Spinal cord (tissue), 10 donors: ENCODE measurements around the gene KRIT1. TPM values are rescaled to one million over a fixed set of nuclear protein-coding genes. Genes with fewer than 3 reads are reported as not detected.
"Not testable (repeated sequence)": the region's sequence is repeated elsewhere in the genome, so short reads cannot be mapped to it uniquely, and the experiment has no call there.

Experiments
- DNase-seq, 6 donors: peaks; one replicate each; pipeline versions ENCODE4 v3.0.0 to v3.0.0-alpha.2; 2013 to 2015; ENCODE audit warnings: low spot score in 6 of 6, low read depth in 4 of 6
- H3K27ac ChIP-seq: one replicate; pipeline ENCODE4 v1.5.1; 2013; ENCODE audit warnings: low read depth, low read length, control low read depth
- H3K27me3 ChIP-seq: one replicate; pipeline ENCODE4 v1.6.1; 2013; ENCODE audit warnings: low read length; ENCODE audit not compliant: control insufficient read depth, insufficient read depth
- H3K36me3 ChIP-seq: one replicate; pipeline ENCODE4 v1.6.1; 2013; ENCODE audit warnings: low read length; ENCODE audit not compliant: control insufficient read depth, insufficient read depth
- H3K4me1 ChIP-seq: one replicate; pipeline ENCODE4 v1.6.1; 2013; ENCODE audit warnings: low read length; ENCODE audit not compliant: control insufficient read depth, insufficient read depth
- H3K4me3 ChIP-seq: one replicate; pipeline ENCODE4 v1.5.1; 2013; ENCODE audit warnings: low read depth, low read length, control low read depth
- H3K9me3 ChIP-seq: one replicate; pipeline ENCODE4 v1.6.1; 2013; ENCODE audit warnings: low read length; ENCODE audit not compliant: control insufficient read depth, insufficient read depth
- WGBS: methylation state at CpG from one replicate; pipeline ENCODE4 v1.1.5; 2013; ENCODE audit warnings: missing lambda C conversion rate; ENCODE audit not compliant: insufficient coverage; 5-methylcytosine and 5-hydroxymethylcytosine counted together
- polyA plus RNA-seq, 2 donors: library from polyadenylated mRNA; unstranded; fragments of 120-200 nt; gene quantifications; one replicate each; pipeline ENCODE4 v1.2.1, GENCODE V29; 2013; ENCODE audit not compliant: insufficient read length in 2 of 2
- small RNA-seq: library from RNA; depleted of rRNA; stranded (forward); fragments of <200 nt; gene quantifications from one replicate; pipeline ENCODE3, GENCODE V24; 2014; ENCODE audit warnings: low replicate concordance
- total RNA-seq, 2 donors: library from RNA; depleted of rRNA in 1 of 2; stranded (reverse); fragments of 120-200 nt in 1 of 2; fragments of >200 nt in 1 of 2; gene quantifications; one replicate each; pipeline versions ENCODE4 v1.2.3 to v1.2.4, GENCODE V29; 2013 to 2014
- donor health status: healthy.

The KRIT1 gene
- total and polyA plus RNA-seq, 4 donors = 26.1 to 72.5 (median 42.3) TPM

- not testable (repeated sequence) for H3K36me3 ChIP-seq, H3K4me1 ChIP-seq, H3K9me3 ChIP-seq, H3K27me3 ChIP-seq, H3K4me3 ChIP-seq, H3K27ac ChIP-seq, DNase-seq
- WGBS = no CpG with 5 or more reads among the region's 2 CpGs
Measured at GRCh38 chr7:92169529-92169928, 76.2 kb downstream of the KRIT1 start.

DNA sequence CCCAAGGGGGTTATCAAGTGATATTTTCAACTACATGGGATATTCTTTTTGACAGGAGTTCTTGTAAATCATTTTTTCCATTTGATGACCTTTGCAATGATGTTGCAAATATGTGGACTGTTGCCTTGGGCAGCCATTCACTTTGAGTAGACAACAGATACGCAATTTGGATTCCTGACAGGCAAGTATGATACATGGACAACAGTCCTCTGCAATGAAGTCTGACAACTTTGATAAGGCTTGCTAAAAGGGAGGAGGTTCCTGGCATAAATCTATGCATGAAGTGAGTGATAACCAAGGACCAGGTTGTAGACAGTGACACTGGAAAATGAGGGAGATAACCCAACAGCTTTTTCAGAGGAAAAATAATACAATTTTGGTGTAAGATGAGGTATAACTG is 84.4 kb downstream of the KRIT1 start:
- H3K4me3 ChIP-seq = no peak overlapping the region
- 92% methylated on average over 1 of the region's 1 CpG for WGBS

GRCh38 chr7:92158660-92159575 is 86.8 kb downstream of the KRIT1 start:
- H3K27ac ChIP-seq = no peak overlapping the region
- H3K27me3 ChIP-seq = no peaks in the 10 kb centered on the region
- no peak overlapping the region for H3K4me3 ChIP-seq
- no peaks in the 10 kb centered on the region for H3K4me1 ChIP-seq
- H3K36me3 ChIP-seq = no peaks in the 10 kb centered on the region
- WGBS = 79% methylated on average over 3 of the region's 3 CpGs
- no peak for DNase-seq
- no peaks in the 10 kb centered on the region for H3K9me3 ChIP-seq

More for the DNA sequence above, 84.4 kb downstream of the KRIT1 start:
- Histone ChIP-seq H3K9me3 (no peaks in the 10 kb centered on the region), H3K27ac (no peak overlapping the region), H3K4me1 (no peaks in the 10 kb centered on the region), H3K36me3 (no peaks in the 10 kb centered on the region), H3K27me3 (no peaks in the 10 kb centered on the region)
- no peak for DNase-seq

- no peak for DNase-seq
- Histone ChIP-seq H3K27ac (no peak overlapping the region), H3K36me3 (no peaks in the 10 kb centered on the region), H3K4me3 (no peak overlapping the region), H3K4me1 (no peaks in the 10 kb centered on the region), H3K9me3 (no peaks in the 10 kb centered on the region), H3K27me3 (no peaks in the 10 kb centered on the region)
Measured at GRCh38 chr7:92156990-92157389, 88.7 kb downstream of the KRIT1 start.

GRCh38 chr7:92155108-92155739 is 90.5 kb downstream of the KRIT1 start:
- Histone ChIP-seq H3K9me3 (no peaks in the 10 kb centered on the region), H3K4me1 (no peaks in the 10 kb centered on the region), H3K36me3 (no peaks in the 10 kb centered on the region), H3K4me3 (no peak overlapping the region), H3K27ac (no peak overlapping the region), H3K27me3 (no peaks in the 10 kb centered on the region)
- 94% methylated on average over 1 of the region's 1 CpG for WGBS
- no peak for DNase-seq

DNA sequence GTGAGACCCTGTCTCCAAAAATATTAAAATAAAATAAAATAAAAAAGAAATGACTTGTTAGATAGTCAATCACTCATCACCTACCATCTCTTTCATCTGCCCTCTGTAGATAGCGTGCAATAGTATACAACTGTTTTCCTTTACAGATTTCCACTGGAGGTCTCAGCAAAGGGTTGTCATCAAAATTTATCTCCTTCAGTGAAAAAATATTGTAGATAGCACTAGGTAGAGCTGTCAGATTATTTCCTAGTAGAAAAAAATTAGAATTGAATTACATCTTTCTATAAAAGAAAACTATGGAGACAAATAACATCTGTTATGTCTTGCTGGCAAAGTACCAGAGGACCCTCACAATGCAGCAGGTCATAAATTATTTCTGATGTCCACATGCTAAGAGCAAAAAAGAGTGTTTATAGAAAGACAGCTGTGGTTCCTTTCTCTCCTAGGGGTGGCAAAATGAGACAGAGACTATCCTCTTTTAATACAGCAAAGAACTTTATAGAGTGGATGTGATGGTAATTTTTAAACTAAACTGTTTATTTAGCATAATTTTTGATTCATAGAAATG is 95.2 kb downstream of the KRIT1 start:
- no peaks in the 10 kb centered on the region for H3K27me3 ChIP-seq
- no peaks in the 10 kb centered on the region for H3K9me3 ChIP-seq
- no peaks in the 10 kb centered on the region for H3K36me3 ChIP-seq
- no peaks in the 10 kb centered on the region for H3K4me1 ChIP-seq
- DNase-seq = peak in 2 of 6 donors; percentile 8 to 12
- H3K4me3 ChIP-seq = no peak overlapping the region
- no peak overlapping the region for H3K27ac ChIP-seq
- WGBS = 100% methylated on average over 1 of the region's 1 CpG

DNA sequence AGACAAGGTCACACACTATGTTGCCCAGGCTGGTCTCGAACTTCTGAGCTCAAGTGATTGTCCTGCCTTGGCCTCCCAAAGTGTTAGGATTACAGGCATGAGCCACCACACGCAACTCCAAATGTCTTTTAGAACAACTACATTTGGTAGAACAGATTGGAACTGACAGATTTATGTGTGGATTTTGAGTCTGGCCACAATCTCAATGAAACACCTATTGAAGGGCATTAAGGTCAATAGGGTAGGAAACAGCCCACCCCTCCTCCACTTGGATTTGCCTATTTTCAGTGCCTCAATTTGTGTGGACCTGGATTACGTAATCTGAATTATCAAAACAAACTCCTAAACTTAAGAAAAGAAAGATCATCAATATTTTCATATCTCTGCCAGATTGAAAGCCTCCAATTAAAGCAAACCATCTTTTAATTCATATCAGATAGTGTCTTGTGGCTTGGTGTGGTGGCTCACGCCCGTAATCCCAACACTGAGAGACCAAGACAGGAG is 95.9 kb downstream of the KRIT1 start:
- Histone ChIP-seq H3K4me1 (no peaks in the 10 kb centered on the region), H3K4me3 (no peak overlapping the region), H3K36me3 (no peaks in the 10 kb centered on the region), H3K27me3 (no peaks in the 10 kb centered on the region), H3K27ac (no peak overlapping the region), H3K9me3 (no peaks in the 10 kb centered on the region)
- no peak for DNase-seq
- WGBS = 100% methylated on average over 2 of the region's 5 CpGs

Small RNA genes lying within 50 kb of the gene (small RNA-seq; reads per million reads assigned to genes)
- gene MIR1285-1 = not detected
- gene RF00019 = not detected

Other genes starting within 250 kb of the KRIT1 start
- 100 to 1,000 TPM; 140 to 402 TPM for gene CYP51A1, start 111.4 kb downstream of the KRIT1 start, total RNA-seq
- gene CYP51A1, start 111.4 kb downstream of the KRIT1 start, polyA plus RNA-seq = 100 to 1,000 TPM; 124 to 187 TPM
- under 1 TPM; 0.39 to 0.89 TPM for gene LRRD1, start 66.8 kb downstream of the KRIT1 start, total RNA-seq
- under 1 TPM; 0.67 to 0.89 TPM for gene LRRD1, start 66.8 kb downstream of the KRIT1 start, polyA plus RNA-seq
- 10 to 100 TPM; 73.0 to 81.6 TPM for gene ANKIB1, start 60 bp upstream of the KRIT1 start, total RNA-seq
- 10 to 100 TPM; 42.2 to 61.9 TPM for gene ANKIB1, start 60 bp upstream of the KRIT1 start, polyA plus RNA-seq
- 10 to 100 TPM; 38.7 to 43.2 TPM for gene GATAD1, start 201.6 kb upstream of the KRIT1 start, total RNA-seq
- gene GATAD1, start 201.6 kb upstream of the KRIT1 start, polyA plus RNA-seq = 10 to 100 TPM; 27.6 to 39.8 TPM
- gene ERVW-1, start 232.0 kb upstream of the KRIT1 start, total RNA-seq = under 1 TPM in 1 of 2 donors, not detected in 1; 0.11 TPM
- 1 to 10 TPM; 1.7 to 1.8 TPM for gene ERVW-1, start 232.0 kb upstream of the KRIT1 start, polyA plus RNA-seq